G401 (cell line): ENCODE measurements around the gene EIF2B1. TPM values are rescaled to one million over a fixed set of nuclear protein-coding genes. Genes with fewer than 3 reads are reported as not detected.
"Not testable (repeated sequence)": the region's sequence is repeated elsewhere in the genome, so short reads cannot be mapped to it uniquely, and the experiment has no call there.

Source experiments
- DNase-seq: peaks from one replicate; pipeline ENCODE4 v3.0.0-alpha.2; 2015; ENCODE audit warnings: low spot score
- in situ Hi-C: cut with HindIII; loops from 2 replicates; pipeline ENCODE4 v1.10.0; 2016; ENCODE audit warnings: low sequenced_read_pairs, mixed read lengths
- total RNA-seq: library from RNA; depleted of rRNA; stranded (reverse); fragments of >200 nt; shearing (Covaris generic); gene quantifications from 2 replicates; pipeline ENCODE4 v1.2.3, GENCODE V29; 2014

EIF2B1 gene
- total RNA-seq, 1 experiment from 2014 or later: 91.2 TPM

DNA sequence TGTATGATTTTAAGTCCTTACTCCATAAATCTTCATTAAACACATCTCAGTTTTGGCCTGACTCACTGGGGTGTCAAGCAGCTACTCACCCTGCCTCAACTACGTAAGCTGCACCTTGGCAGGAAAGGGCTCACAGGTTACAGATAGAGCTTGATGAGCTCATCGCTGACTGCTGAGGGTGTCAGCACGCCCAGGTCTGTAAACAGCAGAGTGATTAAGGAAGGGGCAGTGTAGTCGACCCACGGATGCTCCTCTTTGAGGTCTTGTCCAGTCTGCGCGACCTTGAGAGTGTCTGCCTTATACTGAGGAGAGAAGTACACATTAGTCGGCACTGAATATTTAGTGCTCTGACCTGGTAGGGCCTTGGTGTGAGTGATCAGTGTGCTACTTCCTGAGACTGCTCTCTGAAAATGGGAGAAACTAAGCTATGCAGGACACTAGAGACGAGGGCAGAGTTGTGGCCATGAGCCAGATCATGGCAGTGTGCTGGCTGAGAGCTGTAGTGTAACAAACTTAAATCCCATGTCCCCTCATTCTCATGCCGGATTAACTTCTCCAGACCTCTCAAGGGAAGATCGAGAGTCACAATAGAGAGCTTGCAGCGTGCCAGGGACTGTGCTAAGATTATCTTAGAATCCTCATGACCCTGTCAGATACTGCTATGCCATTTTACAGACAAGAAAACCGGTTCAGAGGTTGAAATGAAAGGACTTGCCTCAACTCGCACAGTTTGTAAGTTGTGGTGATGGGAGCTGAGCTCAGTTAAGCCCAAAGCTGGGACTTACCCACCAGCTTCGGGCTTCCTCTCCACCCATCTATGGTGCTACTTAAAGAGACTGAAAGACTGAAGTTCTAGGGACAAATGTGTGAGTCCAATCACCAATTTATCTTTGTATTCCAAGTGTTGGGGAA is 11.6 kb downstream of the EIF2B1 start:
- no peak for DNase-seq
- in situ Hi-C loops: no loop called here

DNA sequence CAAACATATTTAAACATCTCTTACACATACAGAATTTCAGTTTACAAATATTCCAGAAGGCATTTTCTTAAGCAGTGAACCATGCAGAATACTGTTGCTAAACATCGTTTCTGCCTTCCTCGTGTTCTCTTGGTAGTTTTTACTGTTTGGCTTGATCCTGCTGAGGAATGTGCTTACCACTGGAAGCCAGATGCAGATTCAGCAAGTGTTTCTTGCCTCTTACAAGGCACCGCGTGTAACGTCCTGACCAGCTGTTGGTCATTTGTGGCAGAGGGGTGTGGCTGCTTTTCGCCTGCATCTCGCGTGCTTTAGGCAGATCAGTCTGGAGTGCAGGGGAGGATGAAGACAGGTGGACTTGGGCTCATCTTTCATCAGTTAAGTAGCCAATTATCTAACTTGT is 12.4 kb downstream of the EIF2B1 start:
- DNase-seq: no peak
- in situ Hi-C loops: no loop called here

- no peak for DNase-seq
Measured at GRCh38 chr12:123617580-123617979, 15.9 kb downstream of the EIF2B1 start.

GRCh38 chr12:123617144-123617543 is 16.3 kb downstream of the EIF2B1 start:
- in situ Hi-C loops: no loop called here
- DNase-seq: no peak

More at GRCh38 chr12:123617580-123617979, 15.9 kb downstream of the EIF2B1 start:
- in situ Hi-C loops: no loop called here

DNA sequence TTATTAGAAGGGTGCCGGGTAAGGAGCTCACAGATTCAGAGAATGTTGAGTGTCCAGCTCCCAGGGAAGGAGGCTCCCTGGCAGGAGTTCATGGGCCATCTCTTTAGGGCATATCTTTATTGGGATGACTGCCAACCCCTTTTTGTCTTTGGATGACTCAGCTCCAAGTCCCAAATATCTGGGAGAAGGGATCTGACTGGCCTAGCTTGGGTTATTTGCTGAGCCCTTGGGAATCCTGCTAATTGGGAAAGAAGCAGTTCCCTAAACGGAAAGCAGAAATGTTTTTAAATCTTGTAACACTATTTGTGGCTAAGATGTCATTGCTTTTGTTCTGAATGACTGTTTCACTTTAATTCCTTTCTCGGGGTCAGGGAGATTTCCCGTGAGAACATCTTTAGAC is 19.0 kb downstream of the EIF2B1 start:
- DNase-seq: no peak

GRCh38 chr12:123614110-123614509 is 19.4 kb downstream of the EIF2B1 start:
- no peak for DNase-seq
- in situ Hi-C loops: no loop called here

More for the DNA sequence above, 19.0 kb downstream of the EIF2B1 start:
- in situ Hi-C loops: no loop called here

GRCh38 chr12:123608182-123608581 is 25.3 kb downstream of the EIF2B1 start:
- DNase-seq: peak; percentile 4
- in situ Hi-C loops: no loop called here

GRCh38 chr12:123607756-123608155 is 25.7 kb downstream of the EIF2B1 start:
- in situ Hi-C loops: no loop called here
- no peak for DNase-seq

DNA sequence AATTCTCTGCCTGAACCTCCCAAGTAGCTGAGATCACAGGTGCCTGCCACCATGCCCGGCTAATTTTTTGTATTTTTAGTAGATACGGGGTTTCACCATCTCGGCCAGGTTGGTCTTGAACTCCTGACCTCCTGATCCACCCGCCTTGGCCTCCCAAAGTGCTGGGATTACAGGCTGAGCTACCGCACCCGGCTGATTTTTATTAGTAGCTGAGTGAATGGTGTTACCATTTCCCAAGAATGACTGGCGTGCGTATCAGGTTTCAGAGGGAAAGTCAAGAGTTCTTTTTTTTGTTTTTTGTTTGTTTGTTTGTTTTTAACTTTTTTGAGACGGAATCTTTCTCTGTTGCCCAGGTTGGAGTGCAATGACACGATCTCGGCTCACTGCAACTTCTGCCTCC is 30.0 kb downstream of the EIF2B1 start:
- in situ Hi-C loops: not testable (repeated sequence)

DNA sequence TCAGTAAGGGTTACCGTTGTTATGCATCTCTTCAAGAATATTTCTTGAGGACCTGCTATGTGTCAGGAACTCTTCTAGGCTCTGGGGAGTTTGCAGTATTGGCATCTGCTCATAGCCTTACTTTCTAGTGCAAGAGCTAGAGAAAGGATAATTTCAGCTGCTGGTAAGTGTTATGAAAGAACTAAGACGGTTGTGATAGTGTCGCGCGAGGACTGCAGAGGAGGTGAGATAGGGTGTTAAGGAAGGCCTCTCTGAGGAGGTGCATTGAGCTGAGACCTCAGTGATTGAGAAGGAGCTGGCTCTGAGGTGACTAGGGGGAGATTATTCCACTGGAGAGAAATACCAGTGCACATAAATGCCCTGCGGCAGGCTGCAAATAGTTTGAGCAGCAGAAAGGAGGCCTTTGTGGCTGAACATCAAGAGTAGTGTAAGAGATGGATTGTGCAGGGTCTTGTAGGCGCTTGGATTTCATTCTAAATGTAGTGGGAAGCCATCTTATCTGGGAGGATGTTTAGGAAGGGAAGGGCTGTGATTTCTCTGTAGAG is 30.8 kb downstream of the EIF2B1 start:
- DNase-seq: no peak
- in situ Hi-C loops: no loop called here

More for the DNA sequence above, 30.0 kb downstream of the EIF2B1 start:
- DNase-seq: not testable (repeated sequence)

DNA sequence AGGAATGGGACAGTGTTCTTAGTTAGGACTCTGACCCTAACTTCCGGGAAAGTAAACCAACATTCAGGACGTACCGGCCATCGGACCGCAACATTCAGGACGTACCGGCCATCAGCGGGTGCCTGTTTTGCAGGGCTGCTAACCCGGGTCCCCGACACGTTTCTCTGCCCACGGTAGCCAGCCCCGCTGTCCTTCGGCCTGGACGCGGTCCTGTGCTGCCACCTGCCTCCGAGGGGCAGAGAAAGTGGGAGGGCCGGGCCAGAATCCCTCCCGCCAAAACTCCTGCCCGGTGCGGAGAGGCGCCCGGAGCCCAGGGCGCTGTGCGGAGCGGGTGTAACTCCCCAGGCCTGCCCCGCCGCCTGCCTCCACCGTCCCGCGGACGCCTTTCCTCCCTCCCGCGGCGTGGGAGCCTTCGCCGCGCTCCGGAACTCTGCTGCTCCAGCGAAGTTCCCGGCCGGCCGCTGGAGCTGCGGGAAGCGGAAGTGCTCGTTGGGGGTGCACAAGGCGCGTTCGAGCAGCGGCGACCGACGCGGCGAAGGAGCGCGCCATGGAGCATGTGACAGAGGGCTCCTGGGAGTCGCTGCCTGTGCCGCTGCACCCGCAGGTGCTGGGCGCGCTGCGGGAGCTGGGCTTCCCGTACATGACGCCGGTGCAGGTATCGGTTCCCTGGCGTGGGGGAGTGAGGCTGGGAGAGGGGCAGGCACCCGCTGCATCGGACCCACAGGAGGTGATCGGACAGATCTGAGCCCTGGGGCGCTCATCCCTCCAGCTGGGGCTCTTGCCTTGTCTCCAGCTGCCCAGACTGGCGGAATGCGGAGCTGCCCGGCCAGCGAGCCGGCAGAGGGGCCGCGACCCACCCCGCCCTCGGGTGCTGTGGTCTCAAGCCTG is 31.6 kb downstream of the EIF2B1 start, which contains the start of gene DDX55:
DDX55 (plus strand) TSS at position 498 of the 888 bp plus-strand sequence; CDS start at position 548, 50 bp downstream.
- peak; percentile 83 for DNase-seq
- in situ Hi-C loops: no loop called here

GRCh38 chr12:123599721-123600120 is 33.8 kb downstream of the EIF2B1 start:
- DNase-seq: no peak
- in situ Hi-C loops: no loop called here

DNA sequence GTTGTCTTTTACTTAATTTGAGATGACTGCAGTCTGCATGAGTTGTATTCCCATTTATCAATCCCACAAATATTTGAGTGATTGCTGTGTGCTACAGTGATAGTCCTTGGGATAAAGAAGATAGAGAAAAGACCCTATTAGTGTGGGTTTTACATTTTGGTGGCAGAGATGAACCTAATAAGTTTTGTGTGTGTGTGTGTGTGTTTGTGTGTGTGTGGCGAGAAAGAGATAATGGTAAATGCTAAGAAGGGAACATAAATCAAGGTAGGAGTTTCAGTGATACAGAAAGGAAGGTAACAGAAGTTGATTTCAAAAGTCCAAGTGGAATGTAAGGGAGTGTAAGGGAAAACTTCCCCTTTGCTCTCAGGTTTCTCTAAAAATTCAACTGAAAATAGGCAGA is 34.2 kb downstream of the EIF2B1 start:
- DNase-seq: no peak
- in situ Hi-C loops: no loop called here

GRCh38 chr12:123598522-123598921 is 35.0 kb downstream of the EIF2B1 start:
- no peak for DNase-seq
- in situ Hi-C loops: no loop called here

DNA sequence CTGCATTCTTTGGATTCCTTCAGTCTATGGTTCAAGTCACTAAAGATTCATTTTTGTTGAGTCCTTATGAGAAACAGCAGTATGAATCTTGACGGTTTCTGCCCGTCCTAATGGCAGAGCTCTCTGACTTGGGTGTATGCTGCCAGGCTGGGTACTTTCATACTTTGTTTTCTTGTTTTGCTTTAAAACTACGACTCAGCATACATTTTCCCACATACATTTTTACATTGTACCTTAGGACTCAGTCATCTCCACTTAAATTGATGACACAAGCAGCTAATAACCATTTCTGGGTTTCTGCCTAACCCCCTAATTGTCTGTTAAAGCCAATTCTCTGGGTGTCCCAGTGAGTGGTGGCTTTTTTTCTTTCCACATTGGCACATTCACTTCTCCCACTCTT is 36.4 kb downstream of the EIF2B1 start:
- in situ Hi-C loops: no loop called here
- DNase-seq: no peak

DNA sequence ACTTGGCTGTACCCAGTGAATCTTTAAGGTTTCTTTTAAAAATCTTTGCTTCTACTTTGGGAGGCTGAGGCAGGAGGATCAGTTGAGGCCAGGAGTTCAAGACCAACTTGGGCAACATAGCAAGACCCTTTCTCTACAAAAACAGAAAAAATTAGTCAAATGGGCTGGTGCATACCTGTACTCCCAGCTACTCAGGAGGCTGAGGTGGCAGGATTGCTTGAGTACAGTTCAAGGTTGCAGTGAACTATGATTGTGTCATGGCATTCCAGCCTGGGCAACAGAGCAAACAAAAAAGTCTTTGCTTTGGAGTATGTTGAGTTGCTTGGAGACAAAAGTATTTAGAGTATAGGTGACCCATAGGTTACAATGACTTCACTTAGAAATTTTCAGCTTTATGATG is 37.8 kb downstream of the EIF2B1 start:
- DNase-seq: no peak
- in situ Hi-C loops: no loop called here

DNA sequence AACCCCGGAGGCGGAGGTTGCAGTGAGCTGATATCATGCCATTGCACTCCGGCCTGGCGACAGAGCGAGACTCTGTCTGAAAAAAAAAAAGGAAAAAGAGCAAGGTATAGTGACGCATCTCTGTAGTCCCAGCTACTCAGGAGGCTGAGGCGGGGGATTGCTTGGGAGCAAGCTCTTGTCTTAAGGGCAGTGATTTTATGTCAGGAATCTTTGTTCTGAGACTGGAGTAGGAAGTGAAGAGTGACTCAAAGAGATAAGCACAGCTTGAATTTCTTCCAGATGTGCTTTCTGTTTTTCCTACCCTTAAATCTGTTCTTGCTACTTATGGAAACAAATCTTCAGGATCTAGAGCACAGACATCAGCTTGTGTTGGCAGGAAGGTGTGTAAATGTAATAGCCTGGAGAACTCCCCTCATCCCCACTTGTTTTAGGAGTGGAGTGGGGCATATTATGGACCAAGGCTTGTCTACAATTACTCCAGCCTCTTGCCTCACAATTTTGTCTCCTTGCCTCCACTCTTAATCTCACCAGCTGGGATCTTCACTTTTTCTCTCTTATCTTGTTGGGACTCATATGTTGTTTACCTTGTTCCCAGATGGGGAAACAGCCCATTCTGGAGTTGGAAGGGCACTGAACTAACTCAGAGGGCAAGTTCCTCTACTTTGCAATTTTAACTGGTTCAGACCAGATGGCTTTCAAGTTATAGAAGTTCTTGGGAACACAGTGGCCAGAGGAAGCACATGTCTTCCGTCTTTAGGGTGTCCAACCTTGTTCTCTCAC is 41.6 kb downstream of the EIF2B1 start:
- in situ Hi-C loops: no loop called here
- DNase-seq: no peak

- DNase-seq: no peak
- in situ Hi-C loops: no loop called here
Measured at GRCh38 chr12:123580772-123581171, 52.7 kb downstream of the EIF2B1 start.

DNA sequence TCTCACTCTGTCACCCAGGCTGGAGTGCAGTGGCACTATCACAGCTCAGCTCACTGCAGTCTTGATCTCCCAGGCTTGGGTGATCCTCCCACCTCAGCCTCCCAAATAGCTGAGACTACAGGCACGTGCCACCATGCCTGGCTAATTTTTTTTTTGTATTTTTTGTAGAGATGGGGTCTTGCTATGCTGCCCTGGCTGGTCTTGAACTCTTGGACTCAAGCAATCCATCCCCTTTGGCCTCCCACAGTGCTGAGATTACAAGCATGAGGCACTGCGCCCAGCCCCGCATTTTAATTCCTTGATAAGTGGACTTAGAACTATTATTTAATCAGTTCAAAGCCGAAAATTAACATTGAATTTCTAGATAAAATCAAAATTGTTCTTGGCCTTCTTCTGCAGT is 54.7 kb downstream of the EIF2B1 start:
- in situ Hi-C loops, DNase-seq: not testable (repeated sequence)
